Epithelial cell of proximal tubule (primary cell): ENCODE measurements around the gene APOL6. TPM values are rescaled to one million over a fixed set of nuclear protein-coding genes. Genes with fewer than 3 reads are reported as not detected.

Experiments used
- total RNA-seq: library from RNA; depleted of rRNA; stranded (reverse); fragments of >200 nt; gene quantifications from 2 replicates; pipeline ENCODE4 v1.2.3, GENCODE V29; 2015

APOL6 gene
- total RNA-seq, 1 donor from 2014 or later: 6.5 TPM

Other genes with a start within 250 kb of the APOL6 start
- gene MCM5, start 248.3 kb upstream of the APOL6 start, total RNA-seq: 87.6 and 157 TPM in 2 replicates
- 0.07 and 0.12 TPM in 2 replicates for gene RASD2, start 107.6 kb upstream of the APOL6 start, total RNA-seq
- not detected in 2 replicates for gene MB, start 31.1 kb upstream of the APOL6 start, total RNA-seq
- not detected in 2 replicates for gene APOL5, start 69.4 kb downstream of the APOL6 start, total RNA-seq